T1000 (cell line): ENCODE results near the gene BTC.
"Not testable (repeated sequence)": the region's sequence is repeated elsewhere in the genome, so short reads cannot be mapped to it uniquely, and the experiment has no call there.

Experiments used
- DNase-seq: peaks from one replicate; lab custom pipeline; 2025; ENCODE audit warnings: mixed read lengths; lab: John Stamatoyannopoulos, UW

The BTC gene

GRCh38 chr4:74758551-74759145 lies 35.7 kb downstream of the BTC start:
- DNase-seq = no peak

DNA sequence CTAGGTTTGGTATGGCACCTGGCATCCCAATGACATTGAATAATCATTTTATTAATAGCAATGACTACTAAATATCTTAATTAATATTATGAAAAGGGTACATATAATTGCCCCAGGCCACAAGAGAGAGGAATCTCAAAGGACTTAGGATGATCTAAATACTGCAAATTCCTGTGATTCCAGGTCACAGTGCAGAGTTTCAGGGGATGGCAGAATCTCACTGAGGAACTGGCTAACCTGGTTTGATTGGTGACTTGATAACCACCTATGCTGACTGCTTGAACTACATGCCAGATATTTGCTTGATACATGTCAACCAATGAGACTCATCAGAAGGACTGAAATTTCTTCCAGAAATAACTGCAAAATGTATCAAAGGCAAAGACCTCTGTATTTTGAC lies 37.2 kb downstream of the BTC start:
- DNase-seq = no peak

DNA sequence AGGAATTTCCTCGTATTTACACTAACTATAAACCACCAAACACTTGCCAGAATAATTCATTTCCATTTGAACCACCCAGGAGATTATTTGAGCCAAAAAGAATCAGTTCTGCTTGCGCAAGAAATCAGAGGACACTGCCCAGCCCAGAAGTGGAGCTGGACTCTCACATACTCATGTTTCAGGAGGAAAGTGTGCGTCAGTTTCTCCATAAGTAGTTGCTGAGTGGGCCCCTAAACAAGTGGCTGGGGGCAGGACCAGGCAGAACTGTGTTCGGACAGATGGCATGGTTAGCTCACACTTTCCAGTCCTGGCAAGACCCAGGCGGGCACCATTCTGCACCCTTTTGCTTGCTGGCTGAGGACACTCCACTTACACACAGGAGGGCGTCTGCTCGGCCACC lies 38.8 kb downstream of the BTC start:
- DNase-seq = no peak

- DNase-seq = no peak
These were observed 40.1 kb downstream of the BTC start for GRCh38 chr4:74754218-74754617.

- DNase-seq = no peak
These were observed 41.5 kb downstream of the BTC start for GRCh38 chr4:74752798-74753197.

GRCh38 chr4:74751856-74752255 lies 42.5 kb downstream of the BTC start:
- DNase-seq = no peak

GRCh38 chr4:74751247-74751646 lies 43.1 kb downstream of the BTC start:
- DNase-seq = no peak

DNA sequence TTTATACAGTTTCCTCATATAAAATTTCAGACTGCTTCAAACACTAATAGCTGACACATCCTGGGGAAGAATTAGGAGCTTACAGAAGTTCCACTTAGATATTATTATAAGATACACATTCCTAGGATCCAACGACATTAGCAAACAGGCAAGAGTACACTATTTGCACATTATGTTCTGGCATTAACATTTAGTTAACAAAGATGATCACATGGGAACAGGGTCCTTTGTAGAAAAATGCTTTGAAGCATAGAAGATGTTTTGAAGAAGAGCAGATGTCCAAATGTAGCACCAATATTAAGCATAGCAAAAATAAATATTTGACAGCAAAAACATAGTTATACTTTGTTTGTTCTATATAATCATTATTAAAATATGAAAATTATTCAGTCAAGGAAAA lies 52.1 kb downstream of the BTC start:
- no peak for DNase-seq

GRCh38 chr4:74738464-74739143 lies 55.7 kb downstream of the BTC start:
- DNase-seq = no peak

- DNase-seq = no peak
These were observed 59.3 kb downstream of the BTC start for GRCh38 chr4:74734995-74735394.

- no peak for DNase-seq
These were observed 60.6 kb downstream of the BTC start for GRCh38 chr4:74733756-74734155.

DNA sequence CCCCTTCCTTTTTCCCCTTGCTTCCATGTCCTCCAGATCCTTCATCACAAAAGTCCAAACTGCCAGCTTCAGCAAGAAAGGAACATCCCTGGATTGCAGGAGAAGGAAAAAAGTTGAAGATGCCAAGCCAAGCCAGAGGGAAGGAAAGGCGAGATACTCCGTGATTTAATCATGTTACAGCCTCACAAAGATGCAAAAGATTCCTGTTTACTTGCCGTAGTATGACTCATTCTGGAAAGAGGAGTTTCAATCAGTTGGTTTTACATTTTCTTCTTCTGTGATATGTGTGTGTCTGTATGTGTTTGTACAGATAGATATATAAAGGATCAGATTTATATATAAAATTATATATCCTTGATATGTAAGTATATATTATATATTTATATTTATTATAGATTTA lies 69.3 kb downstream of the BTC start:
- DNase-seq = no peak

DNA sequence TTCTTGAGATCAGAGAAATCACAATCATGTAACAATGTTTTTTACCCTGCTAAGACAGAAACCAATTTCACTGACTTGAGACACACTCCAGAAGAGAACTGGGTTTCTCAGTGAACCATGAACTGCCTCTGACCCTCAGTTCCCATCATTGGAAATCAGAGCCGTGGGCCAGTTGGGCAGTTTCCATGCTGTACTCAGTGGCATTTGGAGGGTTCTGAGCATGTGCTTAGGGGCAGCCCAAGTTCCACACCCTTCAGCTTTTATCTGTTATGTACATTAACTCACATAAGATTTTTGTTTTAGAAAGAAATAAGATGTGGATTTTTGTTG lies 77.9 kb downstream of the BTC start:
- no peak for DNase-seq

- no peak for DNase-seq
These were observed 78.5 kb downstream of the BTC start for GRCh38 chr4:74715706-74716435.

- no peak for DNase-seq
These were observed 79.7 kb downstream of the BTC start for GRCh38 chr4:74714611-74715130.

DNA sequence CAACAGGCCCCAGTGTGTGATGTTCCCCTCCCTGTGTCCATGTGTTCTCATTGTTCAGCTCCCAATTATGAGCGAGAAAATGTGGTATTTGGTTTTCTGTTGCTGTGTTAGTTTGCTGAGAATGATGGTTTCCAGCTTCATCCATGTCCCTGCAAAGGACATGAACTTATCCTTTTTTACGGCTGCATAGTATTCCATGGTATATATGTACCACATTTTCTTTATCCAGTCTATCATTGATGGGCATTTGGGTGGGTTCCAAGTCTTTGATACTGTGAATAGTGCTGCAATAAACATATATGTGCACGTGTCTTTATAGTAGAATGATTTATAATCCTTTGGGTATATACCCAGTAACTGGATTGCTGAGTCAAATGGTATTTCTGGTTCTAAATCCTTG lies 86.2 kb downstream of the BTC start:
- not testable (repeated sequence) for DNase-seq
